WTC11 (cell line): ENCODE data around the gene NPIPB6.
"Not testable (repeated sequence)": the region's sequence is repeated elsewhere in the genome, so short reads cannot be mapped to it uniquely, and the experiment has no call there.

Source experiments
- CTCF ChIP-seq: fragments of 200-600 bp; IDR thresholded peaks from 2 replicates; pipeline ENCODE4 v1.8.0; 2022; ENCODE audit warnings: antibody characterized with exemption
- MYBL2 ChIP-seq: sonication (generic); formaldehyde crosslinking; IDR thresholded peaks from 2 replicates; pipeline ENCODE4 v1.8.1; 2023; ENCODE audit warnings: mild to moderate bottlenecking, moderate library complexity, missing genetic modification reagents
- NFYB ChIP-seq: sonication (generic); formaldehyde crosslinking; conservative IDR thresholded peaks from 2 replicates; pipeline ENCODE4 v1.8.0; 2022; ENCODE audit warnings: low read depth, missing genetic modification reagents
- NR3C1 ChIP-seq: sonication (generic); formaldehyde crosslinking; conservative IDR thresholded peaks from 2 replicates; pipeline ENCODE4 v1.8.1; 2023; ENCODE audit warnings: low read depth, mild to moderate bottlenecking, missing genetic modification reagents
- TF ChIP-seq, protein P1 (sequence below): sonication (generic); formaldehyde crosslinking; conservative IDR thresholded peaks from 2 replicates; pipeline ENCODE4 v1.8.1; 2023; ENCODE audit warnings: mild to moderate bottlenecking, low read depth, missing genetic modification reagents, moderate library complexity
- TF ChIP-seq, protein P2 (sequence below): sonication (generic); formaldehyde crosslinking; IDR thresholded peaks from 2 replicates; pipeline ENCODE4 v1.8.1; 2023; ENCODE audit warnings: mild to moderate bottlenecking, missing genetic modification reagents
- TF ChIP-seq, protein P3 (sequence below): sonication (generic); formaldehyde crosslinking; IDR thresholded peaks from 2 replicates; pipeline ENCODE4 v1.8.1; 2022; ENCODE audit warnings: low read depth, missing genetic modification reagents, borderline replicate concordance
- TF ChIP-seq, protein P4 (sequence below): sonication (generic); formaldehyde crosslinking; IDR thresholded peaks from 2 replicates; pipeline ENCODE4 v1.8.0; 2022; ENCODE audit warnings: mild to moderate bottlenecking, missing genetic modification reagents

GRCh38 chr16:28362600-28362999, 708 bp downstream of the NPIPB6 start:
- not testable (repeated sequence) for TF ChIP-seq NR3C1; CTCF; NFYB; MYBL2 (CRISPR knock-in tag)
- TF ChIP-seq, protein P1, sequence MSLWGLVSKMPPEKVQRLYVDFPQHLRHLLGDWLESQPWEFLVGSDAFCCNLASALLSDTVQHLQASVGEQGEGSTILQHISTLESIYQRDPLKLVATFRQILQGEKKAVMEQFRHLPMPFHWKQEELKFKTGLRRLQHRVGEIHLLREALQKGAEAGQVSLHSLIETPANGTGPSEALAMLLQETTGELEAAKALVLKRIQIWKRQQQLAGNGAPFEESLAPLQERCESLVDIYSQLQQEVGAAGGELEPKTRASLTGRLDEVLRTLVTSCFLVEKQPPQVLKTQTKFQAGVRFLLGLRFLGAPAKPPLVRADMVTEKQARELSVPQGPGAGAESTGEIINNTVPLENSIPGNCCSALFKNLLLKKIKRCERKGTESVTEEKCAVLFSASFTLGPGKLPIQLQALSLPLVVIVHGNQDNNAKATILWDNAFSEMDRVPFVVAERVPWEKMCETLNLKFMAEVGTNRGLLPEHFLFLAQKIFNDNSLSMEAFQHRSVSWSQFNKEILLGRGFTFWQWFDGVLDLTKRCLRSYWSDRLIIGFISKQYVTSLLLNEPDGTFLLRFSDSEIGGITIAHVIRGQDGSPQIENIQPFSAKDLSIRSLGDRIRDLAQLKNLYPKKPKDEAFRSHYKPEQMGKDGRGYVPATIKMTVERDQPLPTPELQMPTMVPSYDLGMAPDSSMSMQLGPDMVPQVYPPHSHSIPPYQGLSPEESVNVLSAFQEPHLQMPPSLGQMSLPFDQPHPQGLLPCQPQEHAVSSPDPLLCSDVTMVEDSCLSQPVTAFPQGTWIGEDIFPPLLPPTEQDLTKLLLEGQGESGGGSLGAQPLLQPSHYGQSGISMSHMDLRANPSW (CRISPR knock-in tag) = not testable (repeated sequence)
- TF ChIP-seq, protein P2, sequence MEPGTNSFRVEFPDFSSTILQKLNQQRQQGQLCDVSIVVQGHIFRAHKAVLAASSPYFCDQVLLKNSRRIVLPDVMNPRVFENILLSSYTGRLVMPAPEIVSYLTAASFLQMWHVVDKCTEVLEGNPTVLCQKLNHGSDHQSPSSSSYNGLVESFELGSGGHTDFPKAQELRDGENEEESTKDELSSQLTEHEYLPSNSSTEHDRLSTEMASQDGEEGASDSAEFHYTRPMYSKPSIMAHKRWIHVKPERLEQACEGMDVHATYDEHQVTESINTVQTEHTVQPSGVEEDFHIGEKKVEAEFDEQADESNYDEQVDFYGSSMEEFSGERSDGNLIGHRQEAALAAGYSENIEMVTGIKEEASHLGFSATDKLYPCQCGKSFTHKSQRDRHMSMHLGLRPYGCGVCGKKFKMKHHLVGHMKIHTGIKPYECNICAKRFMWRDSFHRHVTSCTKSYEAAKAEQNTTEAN (CRISPR knock-in tag) = not testable (repeated sequence)
- TF ChIP-seq, protein P3, sequence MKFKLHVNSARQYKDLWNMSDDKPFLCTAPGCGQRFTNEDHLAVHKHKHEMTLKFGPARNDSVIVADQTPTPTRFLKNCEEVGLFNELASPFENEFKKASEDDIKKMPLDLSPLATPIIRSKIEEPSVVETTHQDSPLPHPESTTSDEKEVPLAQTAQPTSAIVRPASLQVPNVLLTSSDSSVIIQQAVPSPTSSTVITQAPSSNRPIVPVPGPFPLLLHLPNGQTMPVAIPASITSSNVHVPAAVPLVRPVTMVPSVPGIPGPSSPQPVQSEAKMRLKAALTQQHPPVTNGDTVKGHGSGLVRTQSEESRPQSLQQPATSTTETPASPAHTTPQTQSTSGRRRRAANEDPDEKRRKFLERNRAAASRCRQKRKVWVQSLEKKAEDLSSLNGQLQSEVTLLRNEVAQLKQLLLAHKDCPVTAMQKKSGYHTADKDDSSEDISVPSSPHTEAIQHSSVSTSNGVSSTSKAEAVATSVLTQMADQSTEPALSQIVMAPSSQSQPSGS (CRISPR knock-in tag) = not testable (repeated sequence)
- TF ChIP-seq, protein P4, sequence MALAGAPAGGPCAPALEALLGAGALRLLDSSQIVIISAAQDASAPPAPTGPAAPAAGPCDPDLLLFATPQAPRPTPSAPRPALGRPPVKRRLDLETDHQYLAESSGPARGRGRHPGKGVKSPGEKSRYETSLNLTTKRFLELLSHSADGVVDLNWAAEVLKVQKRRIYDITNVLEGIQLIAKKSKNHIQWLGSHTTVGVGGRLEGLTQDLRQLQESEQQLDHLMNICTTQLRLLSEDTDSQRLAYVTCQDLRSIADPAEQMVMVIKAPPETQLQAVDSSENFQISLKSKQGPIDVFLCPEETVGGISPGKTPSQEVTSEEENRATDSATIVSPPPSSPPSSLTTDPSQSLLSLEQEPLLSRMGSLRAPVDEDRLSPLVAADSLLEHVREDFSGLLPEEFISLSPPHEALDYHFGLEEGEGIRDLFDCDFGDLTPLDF (CRISPR knock-in tag) = not testable (repeated sequence)
